ENCODE measurements around the gene DNER.
"Not testable (repeated sequence)": the region's sequence is repeated elsewhere in the genome, so short reads cannot be mapped to it uniquely, and the experiment has no call there.

DNER gene

DNA sequence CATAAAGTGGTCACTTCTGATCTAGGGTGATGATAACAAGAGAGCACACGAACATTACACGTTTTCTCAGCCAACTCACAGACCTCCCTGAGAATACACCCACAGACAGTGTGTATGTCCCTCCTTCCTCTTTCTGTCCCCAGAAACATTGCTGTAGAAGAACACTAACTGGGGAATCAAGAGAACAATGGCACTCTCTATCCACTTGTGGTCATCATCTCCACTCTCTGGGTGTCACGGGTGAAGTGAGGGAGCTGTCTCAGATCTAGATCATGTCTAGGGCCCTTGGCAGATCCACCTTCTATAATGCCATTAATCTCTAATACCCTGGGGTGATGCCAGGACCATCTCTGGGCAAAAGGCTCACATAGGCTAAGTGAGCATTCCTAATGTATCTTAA, 97.9 kb downstream of the DNER start:
- no peak for DNase-seq

DNA sequence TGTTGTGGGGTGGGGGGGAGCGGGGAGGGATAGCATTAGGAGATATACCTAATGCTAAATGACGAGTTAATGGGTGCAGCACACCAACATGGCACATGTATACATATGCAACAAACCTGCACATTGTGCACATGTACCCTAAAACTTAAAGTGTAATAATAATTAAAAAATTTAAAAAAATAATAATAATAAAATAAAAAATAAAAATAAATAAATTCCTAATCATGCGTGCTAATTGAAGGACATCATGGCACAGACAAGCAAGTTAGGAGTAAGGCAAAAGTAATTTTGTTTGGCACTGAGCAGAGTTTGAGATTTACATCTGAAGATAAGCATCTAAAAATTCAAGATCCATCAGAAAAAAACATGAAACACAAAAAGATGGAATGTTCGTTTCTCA, 100.3 kb downstream of the DNER start:
- DNase-seq = not testable (repeated sequence)

DNA sequence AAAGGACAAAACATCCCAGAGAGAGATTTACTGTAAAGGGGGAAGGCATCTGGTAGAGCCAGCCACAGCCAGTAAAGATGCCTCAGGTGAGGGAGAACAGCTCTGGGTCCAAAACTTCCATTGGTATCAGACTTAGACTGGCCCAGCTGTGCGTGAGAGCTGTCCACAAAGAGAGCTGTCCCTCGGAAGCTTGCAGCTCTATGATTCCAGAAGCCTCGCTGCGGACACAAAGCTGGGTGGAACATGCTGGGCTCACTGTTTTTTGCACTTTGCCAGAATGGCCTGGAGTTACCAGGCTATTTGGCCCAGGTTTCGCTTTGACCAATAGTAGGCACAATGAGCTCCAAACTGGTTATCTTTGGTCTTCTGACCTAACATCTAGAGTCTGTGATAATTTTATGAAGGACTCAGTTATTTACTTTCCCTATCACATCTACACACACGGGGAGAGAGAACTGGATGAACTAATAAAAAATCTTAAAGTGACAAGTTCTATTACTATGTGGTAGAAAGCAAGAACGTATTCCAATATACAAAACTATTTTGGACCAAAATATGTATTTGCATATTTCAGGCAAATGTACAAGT, 101.9 kb downstream of the DNER start:
- no peak for DNase-seq

DNA sequence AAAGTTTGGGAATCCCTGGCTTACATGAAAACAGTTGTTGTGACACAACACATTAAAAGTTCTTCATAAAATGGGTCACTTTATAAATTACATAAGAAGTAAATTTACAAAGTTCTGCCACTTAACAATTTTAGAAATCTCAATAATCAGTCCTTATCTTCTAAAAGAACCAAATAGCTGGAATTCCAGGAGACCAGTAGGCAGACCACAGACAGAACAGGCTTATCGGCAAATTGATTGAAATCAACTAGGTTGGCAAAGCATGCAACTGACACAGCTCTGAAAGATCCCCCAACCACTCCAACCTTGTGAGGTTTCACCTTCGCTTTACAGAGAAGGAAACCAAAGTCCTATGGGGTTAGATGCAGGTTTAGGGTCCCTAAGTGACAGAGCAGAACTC, 103.0 kb downstream of the DNER start:
- DNase-seq = no peak

DNA sequence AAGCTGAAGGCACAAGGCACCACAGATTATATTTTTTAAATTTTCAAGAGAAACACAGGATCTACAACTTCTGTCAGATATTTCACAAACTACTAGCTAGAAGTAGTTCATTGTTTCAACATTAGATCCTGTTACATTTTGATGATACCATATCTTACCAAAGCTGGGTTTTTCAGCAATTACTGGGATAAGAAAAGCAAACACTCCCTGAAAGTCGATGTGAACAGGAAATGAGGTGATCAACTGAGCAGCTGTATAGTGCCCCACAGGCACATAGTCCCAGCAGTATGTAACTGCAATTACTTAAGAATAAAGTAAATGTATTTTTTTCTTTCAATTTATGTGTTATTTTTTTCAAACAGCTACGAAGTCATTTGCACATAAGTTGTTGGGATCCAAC, 103.5 kb downstream of the DNER start:
- DNase-seq = no peak

DNA sequence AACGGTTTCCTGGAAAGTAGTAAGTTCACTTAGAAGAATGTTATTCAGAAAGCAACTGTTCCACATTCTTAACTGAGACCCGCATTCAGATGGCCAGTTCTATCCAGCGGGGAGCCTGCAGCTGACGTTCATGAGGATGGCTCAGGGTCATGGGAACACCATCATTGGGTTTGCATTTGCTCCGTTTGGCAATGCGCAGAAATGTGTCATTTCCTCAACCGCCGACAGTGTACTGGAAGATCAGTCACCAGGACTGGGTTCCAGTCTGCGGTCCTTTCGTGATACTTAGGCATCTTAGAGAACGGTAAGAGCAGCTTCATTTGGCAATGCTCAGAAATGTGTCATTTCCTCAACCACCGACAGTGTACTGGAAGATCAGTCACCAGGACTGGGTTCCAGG, 104.0 kb downstream of the DNER start:
- DNase-seq = no peak

- DNase-seq = no peak
Measured at GRCh38 chr2:229601936-229602335, 112.4 kb downstream of the DNER start.

DNA sequence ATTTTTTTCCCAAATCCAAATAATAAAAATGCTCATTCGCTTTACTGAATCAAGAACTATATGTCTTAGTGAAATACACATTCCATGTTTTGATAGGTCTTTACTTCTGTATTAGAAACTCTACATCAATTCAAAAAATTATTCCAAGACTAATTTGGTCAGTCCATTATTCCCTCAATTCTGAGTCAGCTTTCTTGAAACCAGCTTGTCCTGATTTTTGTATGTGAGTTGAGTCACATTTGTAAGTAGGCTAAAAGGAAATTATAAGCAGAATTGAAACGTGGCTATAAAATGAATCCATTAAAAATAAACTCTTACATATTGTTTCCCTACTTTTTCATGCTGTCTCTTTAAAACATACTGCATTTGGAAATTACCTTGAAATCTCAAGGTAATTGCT, 113.0 kb downstream of the DNER start:
- no peak for DNase-seq

- no peak for DNase-seq
Measured at GRCh38 chr2:229598227-229598626, 116.1 kb downstream of the DNER start.

DNA sequence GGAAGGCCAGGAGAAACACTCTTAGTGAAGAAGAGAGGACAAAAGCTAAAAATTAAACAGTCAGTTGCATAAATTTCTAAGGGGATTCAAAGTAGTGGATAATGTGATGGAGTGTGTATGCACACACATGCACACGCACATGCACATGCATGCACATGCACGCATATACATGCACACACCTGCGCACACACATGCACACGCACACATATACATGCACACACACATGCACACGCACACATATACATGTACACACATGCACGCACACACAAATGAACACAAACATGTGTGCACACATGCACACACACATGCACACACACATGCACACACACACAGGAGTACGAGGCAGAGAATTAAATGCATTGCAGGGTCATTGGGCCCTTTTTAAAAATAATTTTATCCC, 117.6 kb downstream of the DNER start:
- no peak for DNase-seq

- DNase-seq = no peak
Measured at GRCh38 chr2:229591611-229592010, 122.7 kb downstream of the DNER start.

DNA sequence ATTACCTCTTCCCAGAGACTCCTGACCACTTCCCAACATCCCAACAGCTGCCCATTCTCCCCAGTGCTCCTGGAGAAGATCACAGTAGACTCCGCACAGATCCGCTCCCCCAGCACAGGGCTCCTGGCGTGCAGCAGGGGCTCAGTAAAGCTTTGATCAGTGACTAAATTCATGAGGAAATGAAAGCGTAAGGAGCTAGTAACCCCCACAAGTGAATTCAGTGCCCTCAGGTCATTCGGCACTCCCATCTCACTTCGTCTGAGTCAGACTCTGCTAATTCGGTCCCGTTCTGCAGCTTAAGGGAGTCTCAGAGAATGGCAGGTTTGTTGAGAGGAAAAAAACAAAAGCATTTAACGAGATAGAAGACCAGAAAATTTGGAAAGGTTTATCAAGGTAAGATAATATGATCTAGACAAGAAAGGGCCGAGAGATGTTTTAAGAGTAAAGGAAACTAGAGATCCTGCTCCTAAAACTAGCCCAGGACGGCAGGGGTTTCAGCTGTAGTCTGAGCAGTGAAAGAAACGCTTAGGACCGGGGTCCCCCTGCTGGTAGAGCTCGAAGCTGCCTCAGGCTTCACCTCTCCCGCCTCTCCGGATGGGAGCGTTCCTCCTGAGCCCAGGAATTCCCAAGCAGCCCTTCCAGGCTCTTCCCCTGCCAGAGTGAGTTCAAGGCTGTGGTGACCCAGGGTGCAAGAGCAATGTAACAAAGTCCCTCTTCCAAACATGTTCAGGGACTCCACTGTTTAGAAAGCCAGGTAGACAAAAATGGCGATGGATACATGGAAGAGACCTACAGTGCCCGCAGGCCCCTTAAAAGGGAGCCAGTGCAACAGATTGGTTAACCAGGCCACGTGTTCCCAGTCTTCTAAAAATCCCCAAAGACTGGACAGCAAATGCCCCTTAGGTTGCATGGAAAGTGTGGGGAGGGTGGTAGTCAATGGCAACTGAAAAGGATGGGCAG, 127.3 kb downstream of the DNER start:
- DNase-seq = peak; percentile 44 to 51

- no peak for DNase-seq
Measured at GRCh38 chr2:229586012-229586411, 128.3 kb downstream of the DNER start.

DNA sequence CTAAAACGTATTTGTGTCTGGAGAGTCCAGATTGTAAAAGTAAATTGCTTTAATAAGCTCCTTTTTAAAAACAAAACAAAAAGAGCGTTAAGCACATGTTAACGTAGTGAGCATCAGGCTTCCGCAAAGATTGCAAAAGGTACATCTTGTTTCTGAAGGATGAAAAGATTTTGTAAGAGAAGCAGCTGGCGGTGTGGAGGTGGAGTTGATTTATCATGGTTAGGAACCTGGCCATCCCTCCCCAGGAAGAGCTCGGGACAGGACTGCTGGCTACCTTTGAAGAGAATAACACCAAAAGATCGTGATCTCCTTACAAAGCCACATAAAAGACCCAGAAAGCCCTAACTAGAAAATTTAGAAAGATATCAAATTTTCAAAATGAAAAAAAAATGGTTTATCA, 132.2 kb downstream of the DNER start:
- DNase-seq = no peak

DNA sequence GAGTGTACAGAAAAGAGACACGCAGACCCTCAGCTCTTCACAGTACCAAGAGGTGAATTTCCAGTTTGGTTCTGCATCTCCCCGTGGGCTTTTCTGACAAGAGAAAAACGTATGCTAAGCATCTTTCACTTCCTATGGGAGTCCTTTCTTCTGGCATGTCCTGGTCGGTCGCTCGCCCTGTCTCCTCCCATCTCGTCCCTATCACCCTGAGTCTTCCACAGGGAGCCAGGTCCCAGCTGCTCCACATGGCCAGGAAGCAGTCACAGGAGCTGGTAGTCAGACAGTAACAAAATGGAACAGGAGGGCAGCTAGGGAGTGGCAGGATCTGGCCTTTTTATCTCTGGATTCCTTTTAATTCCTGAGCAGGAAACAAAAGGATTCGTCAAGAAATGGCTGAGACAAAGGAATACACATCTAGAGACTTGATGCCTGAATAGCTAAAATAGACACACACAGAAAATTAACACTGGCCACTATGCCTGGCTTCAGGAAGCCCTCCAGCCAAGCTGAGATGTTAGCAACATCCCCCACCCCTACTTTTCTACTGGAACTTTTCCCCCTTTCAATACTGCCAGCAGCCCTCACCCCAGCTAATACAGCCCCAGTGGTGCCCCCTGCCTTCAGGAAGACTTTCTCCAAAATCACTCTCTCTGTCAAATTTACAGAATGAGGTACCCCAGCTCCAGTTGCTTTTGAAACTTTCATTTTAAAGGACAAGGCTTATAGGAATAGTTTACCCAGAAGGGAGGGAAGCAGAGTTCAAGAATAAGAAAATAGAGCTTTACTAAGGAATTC, 136.1 kb downstream of the DNER start:
- DNase-seq = no peak

DNA sequence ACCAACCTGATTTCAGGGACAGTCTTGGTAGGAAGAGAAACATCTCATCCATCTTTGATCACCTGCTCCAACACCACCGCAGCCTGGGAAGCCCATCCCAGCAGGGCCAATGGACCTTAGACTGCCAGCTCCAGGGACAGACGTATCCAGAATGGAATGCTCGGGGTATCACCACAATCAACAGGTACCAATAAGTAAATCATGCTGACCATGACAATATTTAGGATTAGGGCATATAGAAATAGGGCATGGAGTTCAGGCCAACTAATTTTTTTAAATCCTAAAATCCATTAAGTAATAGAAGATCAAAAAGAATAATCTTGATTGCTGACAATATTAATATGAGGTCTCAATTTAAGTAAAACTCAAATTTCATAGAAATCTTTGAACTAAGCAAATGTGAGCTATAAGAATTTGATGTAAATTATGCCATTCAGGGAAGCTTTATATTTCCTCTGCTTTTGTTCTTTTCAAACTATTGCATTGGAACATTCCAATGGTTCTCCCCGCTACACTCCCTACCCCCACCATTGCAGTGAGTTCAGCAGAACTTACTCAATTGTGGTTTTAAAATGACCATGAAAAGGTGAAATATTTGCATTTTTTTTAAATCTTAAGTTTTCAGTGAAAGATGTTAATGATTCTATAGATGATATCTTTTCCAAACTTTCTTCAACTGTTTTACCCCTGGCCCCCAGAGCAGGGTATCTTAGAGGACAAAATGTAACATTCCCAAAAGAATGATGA, 138.6 kb downstream of the DNER start:
- no peak for DNase-seq

DNA sequence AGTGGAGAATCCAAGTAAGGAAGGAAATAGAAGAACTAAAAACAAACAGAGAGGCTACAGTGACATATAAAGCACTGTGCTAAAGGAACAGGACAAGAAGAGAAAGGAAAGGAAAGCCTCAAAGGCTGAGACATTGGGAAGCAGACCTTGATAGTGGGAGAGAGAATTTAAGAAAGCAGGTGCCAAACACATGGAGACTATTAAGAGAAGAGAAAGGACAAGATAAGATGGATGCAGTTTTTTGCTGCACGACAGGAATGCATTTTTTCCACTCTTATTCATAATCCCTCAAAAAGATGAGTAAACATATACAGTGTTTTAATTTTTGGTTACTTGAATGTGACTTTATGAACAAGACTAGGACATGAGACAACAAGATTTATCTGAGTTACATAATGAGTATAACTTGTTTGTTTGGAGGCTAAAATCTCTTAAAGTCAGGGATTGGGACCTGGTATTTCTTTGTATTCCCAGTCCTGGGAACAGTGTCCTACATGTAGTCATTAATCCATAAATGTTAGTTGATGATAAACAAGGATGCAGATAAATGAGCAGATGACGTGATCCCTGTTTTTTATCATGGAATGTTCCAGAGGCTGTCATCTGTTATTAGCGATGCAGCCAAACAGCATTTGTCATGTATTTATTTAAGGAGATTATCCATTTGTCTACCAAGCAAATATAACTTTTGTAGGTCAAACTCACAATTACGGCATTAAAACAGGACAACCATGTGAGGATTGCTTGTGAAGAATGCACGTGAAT, 141.7 kb downstream of the DNER start:
- no peak for DNase-seq

GRCh38 chr2:229571243-229571642, 143.1 kb downstream of the DNER start:
- no peak for DNase-seq

- no peak for DNase-seq
Measured at GRCh38 chr2:229566370-229566769, 148.0 kb downstream of the DNER start.

- DNase-seq = no peak
Measured at GRCh38 chr2:229564300-229564907, 150.0 kb downstream of the DNER start.

DNA sequence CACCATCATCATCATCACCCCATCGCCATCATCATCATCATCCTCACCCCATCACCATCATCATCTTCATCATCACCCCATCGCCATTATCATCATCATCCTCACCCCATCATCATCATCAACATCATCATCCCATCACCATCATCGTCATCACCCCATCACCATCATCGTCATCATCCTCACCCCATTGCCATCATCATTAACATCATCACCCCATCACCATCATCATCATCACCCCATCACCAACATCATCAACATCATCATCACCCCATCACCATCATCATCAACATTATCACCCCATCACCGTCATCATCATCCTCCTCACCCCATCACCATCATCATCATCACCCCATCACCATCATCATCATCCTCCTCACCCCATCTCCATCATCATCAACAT, 151.0 kb downstream of the DNER start:
- DNase-seq = no peak
